HepG2 (cell line): ENCODE data around the gene MYO18B. TPM values are rescaled to one million over a fixed set of nuclear protein-coding genes. Genes with fewer than 3 reads are reported as not detected.

Experiments used
- ATAC-seq: fragments of 200-7000 bp; cut with Tn5 transposase; 3 replicates; pipeline ENCODE4 v1.9.1; 2020; ENCODE audit warnings: mild to moderate bottlenecking, moderate library complexity
- BruUV-seq: library from RNA; stranded (reverse); fragments of 400-500 nt; replicated peaks from 2 replicates; lab custom pipeline; 2021; lab: Mats Ljungman, UMichigan
- CTCF ChIA-PET: fragments of 300-600 bp; formaldehyde crosslinking; extraction: SDS; loops from one replicate; lab custom pipeline; 2021; ENCODE audit warnings: low total read pairs, inconsistent platforms, low intra/inter-chr PET ratio; lab: Yijun Ruan, JAX
- POLR2A ChIA-PET: fragments of 350-600 bp; sonication (Branson Sonifier 250); formaldehyde crosslinking; loops from one replicate; lab custom pipeline; 2020; ENCODE audit warnings: antibody characterized with exemption, inconsistent platforms; lab: Yijun Ruan, JAX
- DNase-seq: peaks from one replicate; pipeline ENCODE4 v3.0.0-alpha.2; 2015; ENCODE audit warnings: low spot score
- FAIRE-seq: peaks from 3 replicates; lab custom pipeline; 2011; peaks lifted over from hg19 to GRCh38; lab: Jason Lieb, UNC
- H2AFZ ChIP-seq: one replicate; pipeline ENCODE4 v1.6.1; 2011; ENCODE audit warnings: low read length, inconsistent platforms
- H3K27ac ChIP-seq: fragments of 300-600 bp; 3 replicates; pipeline ENCODE4 v1.8.0; 2011; ENCODE audit warnings: mixed run types, mild to moderate bottlenecking, mixed read lengths, low read length, inconsistent platforms; ENCODE audit not compliant: insufficient read depth; ENCODE audit errors: extremely low read length
- H3K27me3 ChIP-seq, 2 experiments: fragments of 200-600 bp in 1 of 2; 2 replicates in 1 of 2; 3 replicates in 1 of 2; pipeline versions ENCODE4 v1.6.0 to v1.8.0; 2011; ENCODE audit warnings: low read length in 2 of 2, mild to moderate bottlenecking in 2 of 2, moderate library complexity in 2 of 2, inconsistent platforms in 1 of 2; ENCODE audit not compliant: insufficient read depth in 2 of 2, control insufficient read depth in 1 of 2
- H3K36me3 ChIP-seq, 2 experiments: fragments of 200-600 bp in 1 of 2; replicated peaks in 1 of 2; 2 replicates in 1 of 2; 3 replicates in 1 of 2; pipeline versions ENCODE4 v1.5.1 to v1.8.0; 2011; ENCODE audit warnings: low read length in 2 of 2, inconsistent platforms in 1 of 2; ENCODE audit not compliant: insufficient read depth in 2 of 2, control insufficient read depth in 1 of 2
- H3K4me1 ChIP-seq: 2 replicates; pipeline ENCODE4 v1.5.1; 2012; ENCODE audit warnings: low read length, inconsistent platforms; ENCODE audit not compliant: insufficient read depth
- H3K4me2 ChIP-seq: 2 replicates; pipeline ENCODE4 v1.6.0; 2011; ENCODE audit warnings: low read depth, low read length, inconsistent platforms
- H3K4me3 ChIP-seq, 3 experiments: fragments of 200-600 bp in 1 of 3; sonication (generic), shearing (Covaris generic) in 1 of 3; replicated peaks in 1 of 3; 2 replicates each; pipeline ENCODE4 v1.5.1; 2011 to 2016; ENCODE audit warnings: low read length in 3 of 3, inconsistent platforms in 2 of 3, low read depth in 2 of 3, mild to moderate bottlenecking in 2 of 3, control low read depth in 1 of 3, mixed read lengths in 1 of 3; ENCODE audit not compliant: insufficient read depth in 1 of 3
- H3K79me2 ChIP-seq: one replicate; pipeline ENCODE4 v1.6.1; 2011; ENCODE audit warnings: low read length, inconsistent platforms; ENCODE audit not compliant: insufficient read depth
- H3K9ac ChIP-seq: 2 replicates; pipeline ENCODE4 v1.6.0; 2011; ENCODE audit warnings: mild to moderate bottlenecking, low read depth, low read length, inconsistent platforms; ENCODE audit not compliant: insufficient read depth
- H3K9me3 ChIP-seq: 2 replicates; pipeline ENCODE4 v1.5.1; 2012; ENCODE audit warnings: mild to moderate bottlenecking, low read length
- H4K20me1 ChIP-seq: 2 replicates; pipeline ENCODE4 v1.6.0; 2011; ENCODE audit warnings: inconsistent platforms, mild to moderate bottlenecking, low read length, moderate library complexity; ENCODE audit not compliant: insufficient read depth
- MTA3 ChIP-seq: sonication (generic); formaldehyde crosslinking; IDR thresholded peaks from 2 replicates; pipeline ENCODE4 v1.4.0; 2020; ENCODE audit warnings: missing genetic modification reagents
- MZF1 ChIP-seq: sonication (generic); formaldehyde crosslinking; IDR thresholded peaks from 2 replicates; pipeline ENCODE4 v1.8.1; 2023; ENCODE audit warnings: mild to moderate bottlenecking, missing genetic modification reagents, borderline replicate concordance
- SRY ChIP-seq: sonication (generic); formaldehyde crosslinking; IDR thresholded peaks from 2 replicates; pipeline ENCODE4 v1.8.0; 2022; ENCODE audit warnings: mild to moderate bottlenecking, missing genetic modification reagents
- ZNF768 ChIP-seq: sonication (generic); formaldehyde crosslinking; IDR thresholded peaks from 2 replicates; pipeline ENCODE4 v1.4.0; 2020; ENCODE audit warnings: missing genetic modification reagents
- ZSCAN31 ChIP-seq: sonication (generic); formaldehyde crosslinking; IDR thresholded peaks from 2 replicates; pipeline ENCODE4 v1.5.0; 2020; ENCODE audit warnings: low read depth, mild to moderate bottlenecking, missing genetic modification reagents
- WGBS: methylation state at CpG from one replicate; pipeline ENCODE4 v1.1.6; 2017; ENCODE audit warnings: low lambda C conversion rate; 5-methylcytosine and 5-hydroxymethylcytosine counted together
- in situ Hi-C: cut with HindIII; loops from 2 replicates; pipeline ENCODE4 v1.10.0; 2017; ENCODE audit warnings: low pct_unique_long_range_greater_than_20kb; ENCODE audit not compliant: extremely low pct_ligation_motif_present
- intact Hi-C: fragments of 100-400 bp; cut with micrococcal nuclease; formaldehyde crosslinking; loops from one replicate; pipeline ENCODE4 v1.10.0; 2022; ENCODE audit not compliant: unreplicated experiment
- polyA plus RNA-seq, 8 experiments: library from polyadenylated mRNA; depleted of rRNA in 3 of 8; stranded (reverse) in 7 of 8; unstranded in 1 of 8; fragments of >200 nt; fragmentation: Illumina TruSeq in 4 of 8; extraction: Trizol in 4 of 8; gene quantifications; 2 replicates each; pipeline versions ENCODE4 v1.2.1 to v1.2.3, GENCODE V29; 2011 to 2016; ENCODE audit warnings: low read depth in 4 of 8, missing spikeins in 1 of 8, mixed read lengths in 1 of 8; ENCODE audit not compliant: insufficient read depth in 1 of 8
- total RNA-seq, 5 experiments: library from RNA; depleted of rRNA; stranded (reverse); fragments of >200 nt; fragmentation: Illumina TruSeq; extraction: Trizol; gene quantifications; 2 replicates each; pipeline ENCODE4 v1.2.3, GENCODE V29; 2016; ENCODE audit warnings: low read depth in 1 of 5
- TF ChIP-seq, protein P1 (sequence below): sonication (generic); formaldehyde crosslinking; IDR thresholded peaks from 2 replicates; pipeline ENCODE4 v1.4.0; 2020; ENCODE audit warnings: mild to moderate bottlenecking, missing genetic modification reagents
- TF ChIP-seq, protein P2 (sequence below): sonication (generic); formaldehyde crosslinking; IDR thresholded peaks from 2 replicates; pipeline ENCODE4 v1.4.0; 2020; ENCODE audit warnings: missing genetic modification reagents, borderline replicate concordance

Gene MYO18B
- total and polyA plus RNA-seq, 2 of the 13 experiments (the other 11 are each of a cell fraction or from before 2014, with no cell fraction given): 0.01 TPM; not detected in 1

DNA sequence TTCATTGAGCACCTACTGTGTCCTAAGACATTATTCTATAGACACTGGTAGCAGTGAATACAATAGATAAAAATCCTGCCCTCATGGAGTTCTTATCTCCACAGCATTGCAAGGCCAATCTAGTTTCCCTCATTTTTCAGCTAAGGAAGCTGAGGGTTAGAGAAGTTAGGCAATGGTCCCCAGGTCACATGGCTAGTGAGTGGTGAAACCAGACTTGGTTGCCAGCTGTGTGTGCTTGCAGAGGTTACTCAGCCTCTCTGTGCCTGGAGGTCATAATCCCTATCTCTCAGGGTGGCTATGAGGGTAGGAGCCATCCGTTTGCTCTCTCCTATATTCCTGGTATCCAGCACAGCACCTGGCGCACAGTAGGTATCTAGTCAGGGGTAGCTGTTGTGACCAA is 279.5 kb downstream of the MYO18B start:
- CTCF ChIA-PET: no interaction called here
- POLR2A ChIA-PET: no interaction called here

DNA sequence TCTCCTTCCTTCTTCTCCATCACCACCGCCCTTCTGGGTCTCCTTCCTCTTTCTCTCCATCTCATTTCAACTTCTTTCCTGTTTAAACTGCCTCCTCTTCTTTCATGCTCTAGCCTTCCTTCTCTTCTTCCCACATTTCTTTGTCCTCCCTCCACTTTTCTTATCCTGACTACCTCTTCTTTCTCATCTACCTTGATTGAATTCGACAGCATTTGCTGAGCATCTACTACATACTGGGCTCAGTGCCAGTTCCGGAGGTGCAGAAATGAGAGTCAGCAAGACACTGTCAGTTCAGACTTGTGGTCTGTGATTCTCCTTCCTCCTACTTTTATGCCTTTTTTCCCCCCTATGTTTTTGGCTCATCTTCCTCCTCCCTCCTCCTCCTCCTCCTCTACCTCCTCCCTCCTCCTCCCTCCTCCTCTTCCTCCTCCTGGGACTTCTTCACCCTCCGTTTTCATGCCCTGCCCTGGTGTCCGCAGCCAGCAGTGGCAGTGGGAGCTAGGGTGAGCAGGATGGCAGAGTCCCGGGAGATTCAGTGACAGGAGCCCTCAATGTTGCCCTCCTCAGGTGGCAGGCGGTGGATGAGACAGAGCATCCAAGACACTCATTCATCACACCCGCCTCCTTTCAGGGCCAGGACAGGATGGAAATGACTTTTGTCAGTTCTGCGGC is 281.3 kb downstream of the MYO18B start:
- H3K4me2 ChIP-seq: no peak overlapping the region
- peaks cover 1 to 12% of the 10 kb centered on the region in 2 experiments; a peak in 1 of 5 replicates for H3K27me3 ChIP-seq
- 16% methylated on average over 9 of the region's 9 CpGs for WGBS
- no peak overlapping the region for H3K4me3 ChIP-seq
- H2AFZ ChIP-seq: no peak overlapping the region
- intact Hi-C loops (no loop called here), in situ Hi-C loops (no loop called here)
- no peak overlapping the region for H3K27ac ChIP-seq
- DNase-seq (no peak), ATAC-seq (no peak), FAIRE-seq (no peak)
- no TSS peak for BruUV-seq
- CTCF ChIA-PET: no interaction called here
- H3K9me3 ChIP-seq: no peaks in the 10 kb centered on the region
- no peaks in the 10 kb centered on the region for H3K79me2 ChIP-seq
- H3K36me3 ChIP-seq: no peaks in the 10 kb centered on the region
- H3K4me1 ChIP-seq: no peaks in the 10 kb centered on the region
- no peaks in the 10 kb centered on the region for H4K20me1 ChIP-seq
- no peak overlapping the region for H3K9ac ChIP-seq
- POLR2A ChIA-PET: no interaction called here
- TF ChIP-seq ZSCAN31: no peak
- TF ChIP-seq MTA3 (CRISPR knock-in tag): no peak
- TF ChIP-seq, protein P1, sequence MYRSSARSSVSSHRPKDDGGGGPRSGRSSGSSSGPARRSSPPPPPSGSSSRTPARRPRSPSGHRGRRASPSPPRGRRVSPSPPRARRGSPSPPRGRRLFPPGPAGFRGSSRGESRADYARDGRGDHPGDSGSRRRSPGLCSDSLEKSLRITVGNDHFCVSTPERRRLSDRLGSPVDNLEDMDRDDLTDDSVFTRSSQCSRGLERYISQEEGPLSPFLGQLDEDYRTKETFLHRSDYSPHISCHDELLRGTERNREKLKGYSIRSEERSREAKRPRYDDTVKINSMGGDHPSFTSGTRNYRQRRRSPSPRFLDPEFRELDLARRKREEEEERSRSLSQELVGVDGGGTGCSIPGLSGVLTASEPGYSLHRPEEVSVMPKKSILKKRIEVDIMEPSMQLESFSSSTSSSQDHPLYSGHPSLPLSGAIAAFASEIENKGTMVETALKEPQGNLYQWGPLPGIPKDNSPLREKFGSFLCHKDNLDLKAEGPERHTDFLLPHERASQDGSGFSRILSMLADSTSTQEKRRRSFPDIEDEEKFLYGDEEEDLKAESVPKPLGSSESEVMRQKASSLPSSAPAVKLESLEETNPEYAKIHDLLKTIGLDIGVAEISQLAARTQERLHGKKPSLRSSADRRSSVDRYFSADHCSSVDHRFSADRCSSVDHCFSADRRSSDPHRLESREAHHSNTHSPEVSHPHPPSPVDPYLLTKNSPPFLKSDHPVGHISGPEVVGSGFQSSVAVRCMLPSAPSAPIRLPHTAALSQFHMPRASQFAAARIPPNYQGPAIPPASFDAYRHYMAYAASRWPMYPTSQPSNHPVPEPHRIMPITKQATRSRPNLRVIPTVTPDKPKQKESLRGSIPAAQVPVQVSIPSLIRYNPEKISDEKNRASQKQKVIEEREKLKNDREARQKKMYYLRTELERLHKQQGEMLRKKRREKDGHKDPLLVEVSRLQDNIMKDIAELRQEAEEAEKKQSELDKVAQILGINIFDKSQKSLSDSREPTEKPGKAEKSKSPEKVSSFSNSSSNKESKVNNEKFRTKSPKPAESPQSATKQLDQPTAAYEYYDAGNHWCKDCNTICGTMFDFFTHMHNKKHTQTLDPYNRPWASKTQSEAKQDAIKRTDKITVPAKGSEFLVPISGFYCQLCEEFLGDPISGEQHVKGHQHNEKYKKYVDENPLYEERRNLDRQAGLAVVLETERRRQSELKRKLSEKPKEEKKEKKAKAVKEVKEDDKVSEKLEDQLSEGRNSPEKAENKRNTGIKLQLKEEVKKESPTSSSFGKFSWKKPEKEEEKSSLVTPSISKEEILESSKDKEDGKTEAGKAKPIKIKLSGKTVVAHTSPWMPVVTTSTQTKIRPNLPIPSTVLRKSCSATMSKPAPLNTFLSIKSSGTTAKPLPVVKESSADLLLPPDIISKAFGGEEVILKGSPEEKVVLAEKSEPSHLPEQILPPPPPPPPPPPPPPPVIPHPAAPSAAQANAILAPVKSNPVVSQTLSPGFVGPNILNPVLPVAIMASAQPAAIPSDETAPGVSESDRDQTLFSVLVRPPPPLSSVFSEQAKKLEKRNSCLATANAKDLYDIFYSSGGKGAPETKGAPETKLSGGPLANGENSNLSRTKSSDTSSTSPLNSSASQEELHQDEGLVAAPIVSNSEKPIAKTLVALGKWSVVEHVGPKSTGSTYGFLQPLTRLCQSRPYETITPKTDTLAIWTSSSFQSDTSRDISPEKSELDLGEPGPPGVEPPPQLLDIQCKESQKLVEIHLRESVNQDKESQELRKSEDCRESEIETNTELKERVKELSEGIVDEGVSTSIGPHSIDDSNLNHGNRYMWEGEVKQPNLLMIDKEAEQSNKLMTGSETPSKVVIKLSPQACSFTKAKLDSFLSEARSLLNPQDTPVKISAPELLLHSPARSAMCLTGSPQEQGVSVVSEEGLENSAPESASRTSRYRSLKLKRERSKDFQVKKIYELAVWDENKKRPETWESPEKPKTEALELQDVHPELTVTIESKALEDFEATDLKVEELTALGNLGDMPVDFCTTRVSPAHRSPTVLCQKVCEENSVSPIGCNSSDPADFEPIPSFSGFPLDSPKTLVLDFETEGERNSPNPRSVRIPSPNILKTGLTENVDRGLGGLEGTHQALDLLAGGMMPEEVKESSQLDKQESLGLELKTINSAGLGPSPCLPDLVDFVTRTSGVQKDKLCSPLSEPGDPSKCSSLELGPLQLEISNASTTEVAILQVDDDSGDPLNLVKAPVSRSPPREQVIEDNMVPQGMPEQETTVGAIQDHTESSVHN (CRISPR knock-in tag): no peak
- TF ChIP-seq MZF1 (CRISPR knock-in tag): no peak
- TF ChIP-seq, protein P2, sequence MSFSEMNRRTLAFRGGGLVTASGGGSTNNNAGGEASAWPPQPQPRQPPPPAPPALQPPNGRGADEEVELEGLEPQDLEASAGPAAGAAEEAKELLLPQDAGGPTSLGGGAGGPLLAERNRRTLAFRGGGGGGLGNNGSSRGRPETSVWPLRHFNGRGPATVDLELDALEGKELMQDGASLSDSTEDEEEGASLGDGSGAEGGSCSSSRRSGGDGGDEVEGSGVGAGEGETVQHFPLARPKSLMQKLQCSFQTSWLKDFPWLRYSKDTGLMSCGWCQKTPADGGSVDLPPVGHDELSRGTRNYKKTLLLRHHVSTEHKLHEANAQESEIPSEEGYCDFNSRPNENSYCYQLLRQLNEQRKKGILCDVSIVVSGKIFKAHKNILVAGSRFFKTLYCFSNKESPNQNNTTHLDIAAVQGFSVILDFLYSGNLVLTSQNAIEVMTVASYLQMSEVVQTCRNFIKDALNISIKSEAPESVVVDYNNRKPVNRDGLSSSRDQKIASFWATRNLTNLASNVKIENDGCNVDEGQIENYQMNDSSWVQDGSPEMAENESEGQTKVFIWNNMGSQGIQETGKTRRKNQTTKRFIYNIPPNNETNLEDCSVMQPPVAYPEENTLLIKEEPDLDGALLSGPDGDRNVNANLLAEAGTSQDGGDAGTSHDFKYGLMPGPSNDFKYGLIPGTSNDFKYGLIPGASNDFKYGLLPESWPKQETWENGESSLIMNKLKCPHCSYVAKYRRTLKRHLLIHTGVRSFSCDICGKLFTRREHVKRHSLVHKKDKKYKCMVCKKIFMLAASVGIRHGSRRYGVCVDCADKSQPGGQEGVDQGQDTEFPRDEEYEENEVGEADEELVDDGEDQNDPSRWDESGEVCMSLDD (CRISPR knock-in tag): no peak

More for the DNA sequence above, 279.5 kb downstream of the MYO18B start:
- no CpG with 5 or more reads among the region's 2 CpGs for WGBS
- Histone ChIP-seq H3K27me3 (peaks cover under 1 to 6% of the 10 kb centered on the region in 2 experiments; a peak in 1 of 5 replicates), H3K9me3 (no peaks in the 10 kb centered on the region), H3K4me3 (no peak overlapping the region), H3K4me2 (no peak overlapping the region), H3K9ac (no peak overlapping the region), H3K36me3 (no peaks in the 10 kb centered on the region), H3K4me1 (no peaks in the 10 kb centered on the region), H4K20me1 (no peaks in the 10 kb centered on the region), H2AFZ (no peak overlapping the region), H3K79me2 (no peaks in the 10 kb centered on the region), H3K27ac (no peak overlapping the region)
- in situ Hi-C loops: no loop called here
- BruUV-seq: no TSS peak
- intact Hi-C loops: no loop called here
- peak; percentile 29; the same call in 1 of the 2 replicates for TF ChIP-seq ZNF768 (CRISPR knock-in tag)
- no peak for TF ChIP-seq SRY (CRISPR knock-in tag)
- DNase-seq: no peak
- no peak for FAIRE-seq
- ATAC-seq: no peak
